ENCODE measurements around the gene TARBP1.

Gene TARBP1

GRCh38 chr1:234468580-234468979 is 10.4 kb downstream of the TARBP1 start:
- in situ Hi-C loops (cut with MboI; ENCODE audit: low pct_unique_long_range_greater_than_20kb, low sequenced_read_pairs, unreplicated experiment) = no loop called here
- no peak for DNase-seq (ENCODE audit: low spot score)
- no peak for TF ChIP-seq CTCF (IDR thresholded peaks at IDR 0.05; ENCODE audit: extremely low read depth, insufficient read depth, missing control alignments)

- DNase-seq (ENCODE audit: low spot score) = no peak
- TF ChIP-seq CTCF (IDR thresholded peaks at IDR 0.05; ENCODE audit: extremely low read depth, insufficient read depth, missing control alignments) = no peak
- in situ Hi-C loops (cut with MboI; ENCODE audit: low pct_unique_long_range_greater_than_20kb, low sequenced_read_pairs, unreplicated experiment) = no loop called here
Observed at GRCh38 chr1:234467821-234468220, 11.2 kb downstream of the TARBP1 start.

- TF ChIP-seq CTCF (IDR thresholded peaks at IDR 0.05; ENCODE audit: extremely low read depth, insufficient read depth, missing control alignments) = no peak
- no peak for DNase-seq (ENCODE audit: low spot score)
- in situ Hi-C loops (cut with MboI; ENCODE audit: low pct_unique_long_range_greater_than_20kb, low sequenced_read_pairs, unreplicated experiment) = no loop called here
Observed at GRCh38 chr1:234466945-234467344, 12.0 kb downstream of the TARBP1 start.

GRCh38 chr1:234463749-234464148 is 15.2 kb downstream of the TARBP1 start:
- in situ Hi-C loops (cut with MboI; ENCODE audit: low pct_unique_long_range_greater_than_20kb, low sequenced_read_pairs, unreplicated experiment) = no loop called here
- DNase-seq (ENCODE audit: low spot score) = no peak
- no peak for TF ChIP-seq CTCF (IDR thresholded peaks at IDR 0.05; ENCODE audit: extremely low read depth, insufficient read depth, missing control alignments)

GRCh38 chr1:234460652-234461051 is 18.3 kb downstream of the TARBP1 start:
- TF ChIP-seq CTCF (IDR thresholded peaks at IDR 0.05; ENCODE audit: extremely low read depth, insufficient read depth, missing control alignments) = no peak
- no peak for DNase-seq (ENCODE audit: low spot score)
- in situ Hi-C loops (cut with MboI; ENCODE audit: low pct_unique_long_range_greater_than_20kb, low sequenced_read_pairs, unreplicated experiment) = no loop called here

- in situ Hi-C loops (cut with MboI; ENCODE audit: low pct_unique_long_range_greater_than_20kb, low sequenced_read_pairs, unreplicated experiment) = no loop called here
- no peak for TF ChIP-seq CTCF (IDR thresholded peaks at IDR 0.05; ENCODE audit: extremely low read depth, insufficient read depth, missing control alignments)
- no peak for DNase-seq (ENCODE audit: low spot score)
Observed at GRCh38 chr1:234458352-234459017, 20.5 kb downstream of the TARBP1 start.
